COLO668 (cell line): Measurements from ENCODE around the gene HOXB9.

Experiments
- DNase-seq: peaks from one replicate; lab custom pipeline; 2025; ENCODE audit not compliant: unreplicated experiment; lab: John Stamatoyannopoulos, UW

Gene HOXB9

GRCh38 chr17:48587276-48588073, 38.7 kb downstream of the HOXB9 start:
- DNase-seq, result peak; percentile 59

- peak; percentile 70 for DNase-seq
Observed at GRCh38 chr17:48586355-48587258, 39.6 kb downstream of the HOXB9 start.

GRCh38 chr17:48584223-48584741, 41.9 kb downstream of the HOXB9 start:
- no peak for DNase-seq

- DNase-seq, result no peak
Observed at GRCh38 chr17:48583708-48584222, 42.4 kb downstream of the HOXB9 start.

GRCh38 chr17:48582750-48583069, 43.4 kb downstream of the HOXB9 start:
- peak; percentile 31 for DNase-seq

GRCh38 chr17:48579760-48580554, 46.2 kb downstream of the HOXB9 start:
- DNase-seq, result peak; percentile 47

- no peak for DNase-seq
Observed at GRCh38 chr17:48579471-48579759, 46.7 kb downstream of the HOXB9 start.

- peak; percentile 67 for DNase-seq
Observed at GRCh38 chr17:48578616-48579470, 47.3 kb downstream of the HOXB9 start.

GRCh38 chr17:48577946-48578615, 48.1 kb downstream of the HOXB9 start, which contains the start of gene HOXB4:
HOXB4 (minus strand) TSS chr17:48578350; CDS start chr17:48578319, 31 bp downstream.
- peak; percentile 71 for DNase-seq

- DNase-seq, result peak; percentile 30
Observed at GRCh38 chr17:48577330-48577945, 48.7 kb downstream of the HOXB9 start.

GRCh38 chr17:48576479-48577309, 49.5 kb downstream of the HOXB9 start:
- DNase-seq, result peak; percentile 34

GRCh38 chr17:48575673-48576478, 50.3 kb downstream of the HOXB9 start:
- peak; percentile 13 for DNase-seq

GRCh38 chr17:48575066-48575582, 51.0 kb downstream of the HOXB9 start:
- DNase-seq, result no peak

- DNase-seq, result no peak
Observed at GRCh38 chr17:48574505-48575065, 51.6 kb downstream of the HOXB9 start.

- no peak for DNase-seq
Observed at GRCh38 chr17:48571826-48572417, 54.2 kb downstream of the HOXB9 start.
